HG02981 (cell line): ENCODE data around the gene NFIC.
"Not testable (repeated sequence)": the region's sequence is repeated elsewhere in the genome, so short reads cannot be mapped to it uniquely, and the experiment has no call there.

Experiments
- ATAC-seq: cut with Tn5 transposase; IDR thresholded peaks from one replicate; pipeline ENCODE4 v1.9.1; 2021; ENCODE audit warnings: mild to moderate bottlenecking, moderate library complexity; ENCODE audit not compliant: unreplicated experiment

NFIC gene

GRCh38 chr19:3365836-3366752 is at the start of gene NFIC:
NFIC (plus strand) TSS chr19:3366583; CDS start chr19:3366637, 54 bp downstream.
- ATAC-seq: no peak

- ATAC-seq: no peak
These were observed 49.6 kb upstream of the NFIC start for GRCh38 chr19:3316659-3317207.

- no peak for ATAC-seq
These were observed 46.6 kb upstream of the NFIC start for GRCh38 chr19:3319643-3320353.

- no peak for ATAC-seq
These were observed 46.1 kb upstream of the NFIC start for GRCh38 chr19:3320354-3320670.

- no peak for ATAC-seq
These were observed 45.5 kb upstream of the NFIC start for GRCh38 chr19:3320853-3321252.

GRCh38 chr19:3321696-3322095 is 44.7 kb upstream of the NFIC start:
- no peak for ATAC-seq

- ATAC-seq: no peak
These were observed 44.0 kb upstream of the NFIC start for GRCh38 chr19:3322199-3322978.

GRCh38 chr19:3323026-3323425 is 43.4 kb upstream of the NFIC start:
- no peak for ATAC-seq

GRCh38 chr19:3323658-3324057 is 42.7 kb upstream of the NFIC start:
- ATAC-seq: no peak

- ATAC-seq: no peak
These were observed 42.0 kb upstream of the NFIC start for GRCh38 chr19:3324405-3324856.

- ATAC-seq: no peak
These were observed 40.9 kb upstream of the NFIC start for GRCh38 chr19:3325451-3325850.

- ATAC-seq: no peak
These were observed 37.6 kb upstream of the NFIC start for GRCh38 chr19:3328743-3329142.

- ATAC-seq: no peak
These were observed 36.3 kb upstream of the NFIC start for GRCh38 chr19:3330047-3330446.

- ATAC-seq: not testable (repeated sequence)
These were observed 34.2 kb upstream of the NFIC start for GRCh38 chr19:3332232-3332631.

GRCh38 chr19:3333020-3333583 is 33.3 kb upstream of the NFIC start:
- ATAC-seq: no peak

- no peak for ATAC-seq
These were observed 32.7 kb upstream of the NFIC start for GRCh38 chr19:3333662-3334061.

- ATAC-seq: not testable (repeated sequence)
These were observed 31.5 kb upstream of the NFIC start for GRCh38 chr19:3334749-3335430.

- ATAC-seq: no peak
These were observed 30.7 kb upstream of the NFIC start for GRCh38 chr19:3335431-3336350.

GRCh38 chr19:3336351-3336679 is 30.1 kb upstream of the NFIC start:
- no peak for ATAC-seq
